ENCODE data around the gene BCAP29. TPM values are rescaled to one million over a fixed set of nuclear protein-coding genes. Genes with fewer than 3 reads are reported as not detected.

The BCAP29 gene
- total RNA-seq, 2 experiments from 2014 or later: 11.0 to 11.7 TPM

DNA sequence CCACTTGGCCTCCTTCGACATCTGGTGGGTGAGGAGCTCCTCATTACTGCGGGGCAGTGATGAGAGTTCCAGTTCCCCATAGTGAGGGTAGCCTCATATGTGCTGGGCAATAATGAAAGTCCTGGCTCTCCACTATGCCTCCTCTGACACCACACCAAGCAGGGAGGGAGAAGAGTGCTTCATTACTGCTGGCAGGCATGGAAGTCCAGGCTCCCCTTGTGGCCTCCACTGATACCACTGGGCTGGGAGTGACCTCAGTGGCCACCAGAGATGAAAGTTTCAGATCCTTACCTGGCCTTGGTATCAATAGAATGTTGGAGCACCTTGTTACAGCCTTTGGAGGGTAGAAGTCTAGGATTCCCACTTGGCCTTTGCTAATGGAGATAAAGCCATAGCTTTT lies 9.7 kb upstream of the BCAP29 start:
- POLR2A ChIA-PET: no interaction called here
- ATAC-seq (ENCODE audit: poor library complexity): no peak
- no peak overlapping the region for H3K4me3 ChIP-seq (ENCODE audit: low read length)
- intact Hi-C loops (cut with DNase I, micrococcal nuclease): no loop called here
- H3K27ac Mint-ChIP-seq: no peak overlapping the region
- H3K36me3 Mint-ChIP-seq (ENCODE audit: low read depth): peaks cover 58% of the 10 kb centered on the region
- H3K27ac ChIP-seq (ENCODE audit: low read depth in 1 of 2, low read length in 2 of 2): no peak overlapping the region
- peaks cover 12% of the 10 kb centered on the region for H3K4me1 Mint-ChIP-seq (ENCODE audit: low read depth)
- DNase-seq: no peak
- H3K9me3 Mint-ChIP-seq: no peaks in the 10 kb centered on the region
- TF ChIP-seq, protein P1, sequence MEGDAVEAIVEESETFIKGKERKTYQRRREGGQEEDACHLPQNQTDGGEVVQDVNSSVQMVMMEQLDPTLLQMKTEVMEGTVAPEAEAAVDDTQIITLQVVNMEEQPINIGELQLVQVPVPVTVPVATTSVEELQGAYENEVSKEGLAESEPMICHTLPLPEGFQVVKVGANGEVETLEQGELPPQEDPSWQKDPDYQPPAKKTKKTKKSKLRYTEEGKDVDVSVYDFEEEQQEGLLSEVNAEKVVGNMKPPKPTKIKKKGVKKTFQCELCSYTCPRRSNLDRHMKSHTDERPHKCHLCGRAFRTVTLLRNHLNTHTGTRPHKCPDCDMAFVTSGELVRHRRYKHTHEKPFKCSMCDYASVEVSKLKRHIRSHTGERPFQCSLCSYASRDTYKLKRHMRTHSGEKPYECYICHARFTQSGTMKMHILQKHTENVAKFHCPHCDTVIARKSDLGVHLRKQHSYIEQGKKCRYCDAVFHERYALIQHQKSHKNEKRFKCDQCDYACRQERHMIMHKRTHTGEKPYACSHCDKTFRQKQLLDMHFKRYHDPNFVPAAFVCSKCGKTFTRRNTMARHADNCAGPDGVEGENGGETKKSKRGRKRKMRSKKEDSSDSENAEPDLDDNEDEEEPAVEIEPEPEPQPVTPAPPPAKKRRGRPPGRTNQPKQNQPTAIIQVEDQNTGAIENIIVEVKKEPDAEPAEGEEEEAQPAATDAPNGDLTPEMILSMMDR (IDR thresholded peaks at IDR 0.05): no peak
- peaks cover 23% of the 10 kb centered on the region for H3K36me3 ChIP-seq (ENCODE audit: insufficient read depth, low read length)
- H3K4me3 Mint-ChIP-seq: no peak overlapping the region
- CTCF ChIA-PET: no interaction called here
- no peaks in the 10 kb centered on the region for H3K9me3 ChIP-seq (ENCODE audit: control insufficient read depth in 1 of 2, insufficient read depth in 1 of 2, low read length in 2 of 2)
- H3K27me3 ChIP-seq (ENCODE audit: control insufficient read depth in 1 of 2, insufficient read depth in 2 of 2, low read length in 2 of 2): no peaks in the 10 kb centered on the region
- H3K27me3 Mint-ChIP-seq: no peaks in the 10 kb centered on the region
- H3K4me1 ChIP-seq (ENCODE audit: insufficient read depth, low read length): no peaks in the 10 kb centered on the region

DNA sequence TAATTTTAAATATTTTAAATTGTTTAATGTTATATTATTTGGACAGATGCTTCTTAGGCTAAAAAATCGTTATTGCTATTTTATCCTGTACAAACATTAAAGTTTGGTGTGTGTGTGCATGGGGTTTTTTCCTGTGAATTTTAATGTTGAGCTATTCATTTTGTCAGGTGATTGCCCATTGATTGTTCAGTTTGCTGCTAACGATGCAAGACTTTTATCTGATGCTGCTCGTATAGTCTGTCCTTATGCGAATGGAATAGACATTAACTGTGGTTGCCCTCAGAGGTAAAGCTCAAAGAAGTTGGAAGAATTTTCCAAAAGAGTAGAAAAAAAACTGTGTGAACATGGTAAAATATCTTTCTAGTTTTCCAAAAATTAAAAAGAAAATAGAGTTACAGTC lies 6.5 kb upstream of the BCAP29 start:
- Histone ChIP-seq H3K9me3 (ENCODE audit: control insufficient read depth in 1 of 2, insufficient read depth in 1 of 2, low read length in 2 of 2) (no peaks in the 10 kb centered on the region), H3K36me3 (ENCODE audit: insufficient read depth, low read length) (peaks cover 23% of the 10 kb centered on the region), H3K27ac (ENCODE audit: low read depth in 1 of 2, low read length in 2 of 2) (no peak overlapping the region), H3K4me1 (ENCODE audit: insufficient read depth, low read length) (no peaks in the 10 kb centered on the region), H3K27me3 (ENCODE audit: control insufficient read depth in 1 of 2, insufficient read depth in 2 of 2, low read length in 2 of 2) (no peaks in the 10 kb centered on the region), H3K4me3 (ENCODE audit: low read length) (no peak overlapping the region)
- no peak overlapping the region for H3K27ac Mint-ChIP-seq
- intact Hi-C loops (cut with DNase I, micrococcal nuclease): no loop called here
- TF ChIP-seq, protein P1 (IDR thresholded peaks at IDR 0.05): no peak
- CTCF ChIA-PET: no interaction called here
- H3K36me3 Mint-ChIP-seq (ENCODE audit: low read depth): peaks cover 57% of the 10 kb centered on the region
- no peak for ATAC-seq (ENCODE audit: poor library complexity)
- H3K4me3 Mint-ChIP-seq: no peak overlapping the region
- no peak for DNase-seq
- H3K9me3 Mint-ChIP-seq: no peaks in the 10 kb centered on the region
- no peaks in the 10 kb centered on the region for H3K27me3 Mint-ChIP-seq
- H3K4me1 Mint-ChIP-seq (ENCODE audit: low read depth): no peaks in the 10 kb centered on the region
- POLR2A ChIA-PET: no interaction called here

DNA sequence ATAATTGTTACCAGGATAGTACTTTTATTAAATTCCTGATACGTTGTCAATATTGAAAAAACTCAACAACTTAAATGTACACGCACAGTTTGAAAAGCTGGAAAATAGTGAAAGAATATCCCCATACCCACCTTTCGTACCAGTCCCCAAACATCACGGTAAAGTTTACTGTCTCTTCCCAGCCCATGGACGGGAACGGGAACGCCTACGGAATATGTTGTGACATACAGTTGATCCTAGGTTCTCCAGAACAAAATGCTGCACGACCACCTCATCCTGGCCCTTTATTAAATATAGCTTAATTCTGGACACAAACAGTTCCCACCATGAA lies 527 bp upstream of the BCAP29 start:
- H3K36me3 ChIP-seq (ENCODE audit: insufficient read depth, low read length): no peaks in the 10 kb centered on the region
- intact Hi-C loops (cut with DNase I, micrococcal nuclease): loop anchor here in 1 of 2 experiments (5.0 kb wide), 1 partner anchor 158 kb away; no protein-coding TSS in a partner anchor
- H3K27me3 Mint-ChIP-seq: no peaks in the 10 kb centered on the region
- POLR2A ChIA-PET: interaction anchor here (1.1 to 1.9 kb wide), 4 partner anchors 15 to 411 kb away, joined by 3 to 18 read pairs (median 5); partner anchors contain the start of genes CBLL1, COG5, DUS4L and HBP1
- H3K4me3 Mint-ChIP-seq: peak overlapping the region; percentile 93
- ATAC-seq (ENCODE audit: poor library complexity): no peak
- H3K4me3 ChIP-seq (ENCODE audit: low read length): peak overlapping the region; percentile 87
- no peaks in the 10 kb centered on the region for H3K9me3 Mint-ChIP-seq
- peaks cover 7% of the 10 kb centered on the region for H3K4me1 ChIP-seq (ENCODE audit: insufficient read depth, low read length)
- peak overlapping the region in 1 of 2 donors; percentile 29 for H3K27ac ChIP-seq (ENCODE audit: low read depth in 1 of 2, low read length in 2 of 2)
- H3K27me3 ChIP-seq (ENCODE audit: control insufficient read depth in 1 of 2, insufficient read depth in 2 of 2, low read length in 2 of 2): no peaks in the 10 kb centered on the region
- peak overlapping the region; percentile 79 for H3K27ac Mint-ChIP-seq
- H3K4me1 Mint-ChIP-seq (ENCODE audit: low read depth): peaks cover 26% of the 10 kb centered on the region
- CTCF ChIA-PET: no interaction called here
- TF ChIP-seq, protein P1 (IDR thresholded peaks at IDR 0.05): no peak
- no peak for DNase-seq
- H3K36me3 Mint-ChIP-seq (ENCODE audit: low read depth): peaks cover 29% of the 10 kb centered on the region
- H3K9me3 ChIP-seq (ENCODE audit: control insufficient read depth in 1 of 2, insufficient read depth in 1 of 2, low read length in 2 of 2): no peaks in the 10 kb centered on the region
